ENCODE measurements around the gene ACAD8.

ACAD8 gene

GRCh38 chr11:134253188-134253993 lies at the start of gene ACAD8, which contains the start of gene THYN1:
Gene ACAD8 (plus strand): TSS chr11:134253568. CDS start chr11:134253601, 33 bp downstream.
Gene THYN1 (minus strand): TSS chr11:134253352. CDS start chr11:134252882, 470 bp downstream.
- in situ Hi-C loops (cut with MboI; ENCODE audit: low sequenced_read_pairs) = no loop called here

GRCh38 chr11:134205729-134206128 lies 47.6 kb upstream of the ACAD8 start:
- in situ Hi-C loops (cut with MboI; ENCODE audit: low sequenced_read_pairs) = no loop called here

GRCh38 chr11:134206185-134206584 lies 47.2 kb upstream of the ACAD8 start:
- in situ Hi-C loops (cut with MboI; ENCODE audit: low sequenced_read_pairs) = no loop called here

GRCh38 chr11:134207538-134208239 lies 45.7 kb upstream of the ACAD8 start:
- in situ Hi-C loops (cut with MboI; ENCODE audit: low sequenced_read_pairs) = no loop called here

GRCh38 chr11:134215836-134216235 lies 37.5 kb upstream of the ACAD8 start:
- in situ Hi-C loops (cut with MboI; ENCODE audit: low sequenced_read_pairs) = no loop called here

- in situ Hi-C loops (cut with MboI; ENCODE audit: low sequenced_read_pairs) = no loop called here
Observed at GRCh38 chr11:134216816-134217215, 36.6 kb upstream of the ACAD8 start.

DNA sequence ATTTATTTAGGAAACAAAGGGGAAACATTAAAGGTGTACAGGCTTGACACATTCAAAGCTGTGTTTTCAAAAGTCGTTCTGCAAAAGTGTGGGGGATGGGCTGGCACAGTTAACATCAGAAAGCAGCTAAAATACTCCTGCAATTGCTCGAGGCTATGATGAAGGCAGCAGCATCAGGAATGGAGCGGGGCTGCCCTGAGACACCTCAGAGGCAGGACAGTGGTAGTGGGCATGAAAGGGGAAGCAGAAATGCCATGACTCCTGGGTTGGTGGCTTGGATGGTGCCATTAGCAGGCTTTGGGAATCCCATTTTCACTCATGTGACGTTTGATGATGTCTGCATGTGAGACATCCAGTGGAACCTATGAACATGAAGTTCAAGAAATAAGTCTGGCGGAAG lies 30.2 kb upstream of the ACAD8 start:
- in situ Hi-C loops (cut with MboI; ENCODE audit: low sequenced_read_pairs) = no loop called here

- in situ Hi-C loops (cut with MboI; ENCODE audit: low sequenced_read_pairs) = no loop called here
Observed at GRCh38 chr11:134223836-134224709, 29.3 kb upstream of the ACAD8 start, which contains the start of the genes NCAPD3 and VPS26B. Gene NCAPD3 (minus strand): TSS chr11:134223967. CDS start chr11:134223926, 41 bp downstream. Gene VPS26B (plus strand): TSS chr11:134224671. CDS start chr11:134225123, 452 bp downstream.

GRCh38 chr11:134224710-134225664 lies 28.4 kb upstream of the ACAD8 start:
- in situ Hi-C loops (cut with MboI; ENCODE audit: low sequenced_read_pairs) = no loop called here

DNA sequence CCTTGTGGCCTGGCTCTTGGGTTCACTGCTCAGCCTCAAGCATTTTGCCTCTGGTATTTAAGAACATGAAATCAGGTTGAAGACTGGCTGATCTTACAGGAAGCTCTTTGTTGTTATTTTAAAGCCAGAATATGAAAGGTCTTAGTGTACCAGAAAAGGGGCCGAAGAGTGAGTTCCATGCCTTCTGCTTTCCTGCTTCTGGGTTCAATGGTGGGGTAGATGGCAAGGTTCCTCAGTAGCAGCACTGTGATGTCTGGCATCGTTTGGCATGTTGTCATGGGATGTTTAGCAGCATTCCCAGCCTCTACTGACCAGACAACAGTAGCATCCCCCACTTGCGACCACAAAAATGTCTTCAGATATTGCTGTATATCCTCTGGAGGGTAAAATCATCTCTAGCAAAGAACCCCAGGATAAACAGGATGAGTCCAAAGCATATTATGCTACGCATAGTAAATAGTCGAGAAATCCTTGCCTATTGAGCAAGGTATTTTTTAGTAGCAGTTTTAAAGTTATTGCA lies 26.5 kb upstream of the ACAD8 start:
- in situ Hi-C loops (cut with MboI; ENCODE audit: low sequenced_read_pairs) = no loop called here

GRCh38 chr11:134228625-134229024 lies 24.7 kb upstream of the ACAD8 start:
- in situ Hi-C loops (cut with MboI; ENCODE audit: low sequenced_read_pairs) = no loop called here

- in situ Hi-C loops (cut with MboI; ENCODE audit: low sequenced_read_pairs) = no loop called here
Observed at GRCh38 chr11:134229126-134229790, 24.1 kb upstream of the ACAD8 start.

DNA sequence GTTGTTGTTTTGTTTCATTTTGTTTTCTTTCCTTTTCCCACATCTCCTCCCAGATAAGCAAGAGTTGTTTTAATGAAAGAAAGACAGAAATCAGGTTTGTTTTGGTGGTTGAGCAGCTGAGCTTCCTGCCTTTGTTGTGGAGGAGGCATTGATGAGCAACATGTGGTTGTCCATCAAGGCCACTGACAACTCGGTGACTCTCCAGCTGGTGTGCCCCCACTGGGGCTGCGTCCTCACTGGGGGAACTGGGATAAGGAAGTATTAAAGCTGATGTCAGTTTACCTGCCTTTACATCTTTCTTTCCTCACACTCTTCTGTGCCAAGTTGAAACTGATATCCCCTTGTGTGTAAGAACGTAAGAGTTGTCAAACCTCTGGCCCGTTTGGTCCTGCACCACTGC lies 23.0 kb upstream of the ACAD8 start:
- in situ Hi-C loops (cut with MboI; ENCODE audit: low sequenced_read_pairs) = no loop called here

- in situ Hi-C loops (cut with MboI; ENCODE audit: low sequenced_read_pairs) = no loop called here
Observed at GRCh38 chr11:134231958-134232659, 21.3 kb upstream of the ACAD8 start.

GRCh38 chr11:134233729-134234179 lies 19.6 kb upstream of the ACAD8 start:
- in situ Hi-C loops (cut with MboI; ENCODE audit: low sequenced_read_pairs) = no loop called here

- in situ Hi-C loops (cut with MboI; ENCODE audit: low sequenced_read_pairs) = no loop called here
Observed at GRCh38 chr11:134235399-134235798, 18.0 kb upstream of the ACAD8 start.

- in situ Hi-C loops (cut with MboI; ENCODE audit: low sequenced_read_pairs) = no loop called here
Observed at GRCh38 chr11:134236834-134237556, 16.4 kb upstream of the ACAD8 start.

DNA sequence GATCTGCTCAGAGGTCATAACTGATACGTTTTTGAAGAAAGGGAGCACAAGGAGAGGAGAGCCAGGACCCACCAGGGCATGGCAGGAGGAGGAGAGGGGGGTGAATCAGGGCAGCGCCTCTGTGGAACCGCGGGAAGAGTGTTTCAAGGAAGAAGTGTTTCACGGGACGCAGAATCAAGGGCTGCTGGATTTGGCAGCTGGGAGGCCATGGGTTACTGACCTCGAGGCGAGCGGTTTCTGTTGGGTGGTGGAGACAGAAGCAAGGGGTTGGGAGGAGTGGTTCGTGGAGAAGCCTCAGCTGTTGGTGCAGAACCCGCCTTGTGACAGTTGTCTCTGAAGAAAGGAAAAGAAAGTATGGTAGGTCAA lies 15.8 kb upstream of the ACAD8 start:
- in situ Hi-C loops (cut with MboI; ENCODE audit: low sequenced_read_pairs) = no loop called here
